HG03432 (cell line): ENCODE results near the gene UCN2.

Experiments
- ATAC-seq: cut with Tn5 transposase; IDR thresholded peaks from one replicate; pipeline ENCODE4 v1.9.1; 2021; ENCODE audit warnings: mild to moderate bottlenecking, moderate library complexity; ENCODE audit not compliant: unreplicated experiment

Gene UCN2

GRCh38 chr3:48591886-48592518, 28.4 kb upstream of the UCN2 start:
- ATAC-seq, result no peak

- ATAC-seq, result no peak
Measured at GRCh38 chr3:48591436-48591835, 27.9 kb upstream of the UCN2 start.

- ATAC-seq, result no peak
Measured at GRCh38 chr3:48588230-48588629, 24.6 kb upstream of the UCN2 start.

GRCh38 chr3:48587686-48588085, 24.1 kb upstream of the UCN2 start:
- no peak for ATAC-seq

- no peak for ATAC-seq
Measured at GRCh38 chr3:48585411-48585810, 21.8 kb upstream of the UCN2 start.

GRCh38 chr3:48584836-48585235, 21.3 kb upstream of the UCN2 start:
- no peak for ATAC-seq

GRCh38 chr3:48581621-48582481, 18.3 kb upstream of the UCN2 start:
- ATAC-seq, result no peak

GRCh38 chr3:48576647-48577046, 13.1 kb upstream of the UCN2 start:
- no peak for ATAC-seq

GRCh38 chr3:48575366-48575765, 11.8 kb upstream of the UCN2 start:
- ATAC-seq, result no peak

GRCh38 chr3:48573973-48574585, 10.5 kb upstream of the UCN2 start:
- ATAC-seq, result no peak

GRCh38 chr3:48572517-48572916, 8.9 kb upstream of the UCN2 start:
- no peak for ATAC-seq

- ATAC-seq, result no peak
Measured at GRCh38 chr3:48571938-48572337, 8.4 kb upstream of the UCN2 start.

GRCh38 chr3:48569808-48570450, 6.3 kb upstream of the UCN2 start:
- no peak for ATAC-seq

GRCh38 chr3:48569400-48569799, 5.8 kb upstream of the UCN2 start:
- ATAC-seq, result no peak

GRCh38 chr3:48568476-48568875, 4.9 kb upstream of the UCN2 start:
- ATAC-seq, result no peak

GRCh38 chr3:48567500-48567899, 3.9 kb upstream of the UCN2 start:
- ATAC-seq, result no peak

GRCh38 chr3:48567090-48567489, 3.5 kb upstream of the UCN2 start:
- ATAC-seq, result no peak

- ATAC-seq, result no peak
Measured at GRCh38 chr3:48566401-48566760, 2.8 kb upstream of the UCN2 start.

- ATAC-seq, result no peak
Measured at GRCh38 chr3:48565591-48566400, 2.2 kb upstream of the UCN2 start.

GRCh38 chr3:48565186-48565585, 1.6 kb upstream of the UCN2 start:
- no peak for ATAC-seq

GRCh38 chr3:48564667-48565066, 1.1 kb upstream of the UCN2 start:
- no peak for ATAC-seq
